Measurements from ENCODE around the gene APOF.

- TF ChIP-seq EZH2phosphoT487 (IDR thresholded peaks at IDR 0.05; ENCODE audit: insufficient read depth, low read depth), result no peak
- TF ChIP-seq EZH2 (IDR thresholded peaks at IDR 0.05; ENCODE audit: insufficient read depth, poor library complexity, severe bottlenecking), result no peak
Observed at GRCh38 chr12:56374726-56375597, 12.3 kb upstream of the APOF start.

Data from GM23248 (cell line).